HG03442 (cell line): ENCODE measurements around the gene PTPRT.
"Not testable (repeated sequence)": the region's sequence is repeated elsewhere in the genome, so short reads cannot be mapped to it uniquely, and the experiment has no call there.

ENCODE experiments used
- ATAC-seq: cut with Tn5 transposase; IDR thresholded peaks from one replicate; pipeline ENCODE4 v1.9.1; 2021; ENCODE audit warnings: mild to moderate bottlenecking, moderate library complexity; ENCODE audit not compliant: unreplicated experiment

PTPRT gene

GRCh38 chr20:42920776-42921175 is 268.9 kb downstream of the PTPRT start:
- no peak for ATAC-seq

GRCh38 chr20:42919316-42919715 is 270.4 kb downstream of the PTPRT start:
- no peak for ATAC-seq

DNA sequence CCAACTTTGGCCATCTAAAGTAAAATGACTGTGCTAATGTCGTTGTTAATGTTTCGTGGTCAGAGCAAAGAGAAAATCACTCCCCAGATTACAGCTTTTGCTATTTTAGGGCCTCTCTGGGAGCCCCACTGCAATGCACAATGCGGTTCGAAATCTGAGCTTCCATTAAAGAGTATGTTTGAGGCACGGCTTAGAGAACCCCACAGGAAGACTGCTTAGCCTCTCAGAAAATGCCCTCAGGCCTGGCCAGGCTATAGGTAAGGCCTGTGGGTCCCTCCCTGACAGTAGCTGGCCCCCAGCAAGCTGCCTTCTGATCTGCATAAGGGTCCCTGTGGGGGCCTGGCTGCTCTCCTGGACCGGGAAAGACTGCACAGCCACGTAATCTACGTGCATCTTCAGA is 274.6 kb downstream of the PTPRT start:
- ATAC-seq, result no peak

DNA sequence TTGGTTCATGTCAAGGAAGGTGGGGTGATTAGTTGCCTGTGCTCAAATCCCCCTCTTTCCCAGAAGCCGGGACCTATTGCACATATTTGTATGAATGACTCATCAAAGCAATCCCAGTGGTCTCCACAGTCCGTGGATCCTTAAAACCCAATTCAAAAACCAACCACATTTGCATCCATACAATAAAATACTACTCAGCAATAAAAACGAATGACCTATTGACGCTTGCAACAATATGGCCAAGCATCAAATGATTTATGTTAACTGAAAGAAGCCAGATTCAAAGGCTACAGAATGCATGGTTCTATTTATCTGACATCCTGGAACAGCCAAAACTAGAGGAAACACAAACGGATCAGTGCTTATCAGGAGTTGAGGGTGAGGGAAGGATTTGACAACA is 275.4 kb downstream of the PTPRT start:
- ATAC-seq, result no peak

DNA sequence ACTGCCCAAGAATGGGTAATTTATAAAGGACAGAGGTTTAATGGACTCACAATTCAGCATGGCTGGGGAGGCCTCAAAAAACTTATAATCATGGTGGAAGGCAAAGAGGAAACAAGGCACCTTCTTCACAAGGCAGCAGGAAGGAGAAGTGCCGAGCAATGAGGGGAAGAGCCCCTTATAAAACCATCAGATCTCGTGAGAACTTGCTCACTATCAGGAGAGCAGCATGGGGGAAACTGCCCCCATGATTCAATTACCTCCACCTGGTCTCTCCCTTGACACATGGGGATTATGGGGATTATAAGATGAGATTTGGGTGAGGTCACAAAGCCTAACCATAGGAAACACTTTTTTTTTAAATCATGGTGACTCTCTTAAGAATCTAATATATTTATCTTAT is 278.9 kb downstream of the PTPRT start:
- ATAC-seq, result not testable (repeated sequence)

DNA sequence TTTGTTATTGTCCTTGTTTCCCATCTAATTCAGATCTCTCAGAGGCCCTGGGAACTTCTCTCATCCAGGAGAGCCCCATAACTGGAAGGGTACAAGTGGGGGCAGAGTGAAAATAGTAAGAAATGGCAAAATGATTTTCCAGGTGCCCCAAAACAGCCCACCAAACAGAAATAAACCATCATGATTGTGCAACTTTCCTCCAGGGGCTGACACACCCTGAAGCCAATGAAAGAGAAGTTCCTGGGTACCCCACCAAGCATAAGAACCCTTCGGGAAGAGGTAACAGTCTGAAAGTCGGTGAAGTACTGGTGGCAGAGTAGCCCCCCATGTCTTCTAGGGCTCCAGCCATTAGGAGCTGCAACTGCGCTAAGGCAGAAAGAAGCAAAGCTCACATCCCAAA is 282.0 kb downstream of the PTPRT start:
- ATAC-seq, result no peak

GRCh38 chr20:42906120-42906519 is 283.6 kb downstream of the PTPRT start:
- no peak for ATAC-seq

GRCh38 chr20:42902509-42902908 is 287.2 kb downstream of the PTPRT start:
- no peak for ATAC-seq

- ATAC-seq, result no peak
Observed at GRCh38 chr20:42901689-42902440, 287.8 kb downstream of the PTPRT start.

DNA sequence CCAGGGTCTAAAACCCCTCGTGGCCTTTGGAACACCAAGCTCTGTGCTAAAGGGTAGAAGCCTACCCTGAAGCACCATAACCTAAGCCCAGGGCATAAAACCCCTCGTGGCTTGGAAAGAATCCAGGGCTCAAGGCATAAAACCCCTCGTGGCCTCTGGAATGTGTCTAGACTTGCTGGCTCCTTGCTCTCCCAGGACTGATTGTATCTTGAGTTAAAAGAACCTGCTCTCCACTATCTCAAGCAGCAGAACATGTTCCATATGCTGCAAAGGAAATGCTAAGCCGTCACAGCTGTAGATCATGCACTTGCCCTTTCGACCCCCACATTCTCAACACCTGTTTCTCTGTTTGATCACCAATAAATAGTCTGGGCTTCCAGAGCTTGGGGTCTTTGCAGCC is 288.9 kb downstream of the PTPRT start:
- not testable (repeated sequence) for ATAC-seq

DNA sequence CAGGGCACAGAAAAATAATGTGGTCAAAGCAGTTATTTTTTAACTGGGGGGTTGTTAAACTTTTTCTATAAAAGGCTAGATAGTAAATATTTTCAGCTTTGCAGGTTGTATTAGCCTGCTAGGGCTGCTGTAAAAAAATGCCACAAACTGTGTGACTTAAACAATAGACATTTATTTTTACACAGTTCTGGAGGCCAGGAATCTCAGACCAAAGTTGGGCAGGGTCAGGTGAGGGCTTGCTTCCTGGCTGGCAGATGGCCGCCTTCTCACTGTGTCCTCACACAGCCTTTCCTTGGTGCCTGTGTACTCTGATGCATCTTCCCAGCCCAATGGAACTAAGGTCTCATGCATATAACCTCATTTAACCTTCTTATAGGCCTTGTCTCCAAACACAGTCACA is 294.7 kb downstream of the PTPRT start:
- no peak for ATAC-seq

GRCh38 chr20:42894483-42894882 is 295.2 kb downstream of the PTPRT start:
- no peak for ATAC-seq

DNA sequence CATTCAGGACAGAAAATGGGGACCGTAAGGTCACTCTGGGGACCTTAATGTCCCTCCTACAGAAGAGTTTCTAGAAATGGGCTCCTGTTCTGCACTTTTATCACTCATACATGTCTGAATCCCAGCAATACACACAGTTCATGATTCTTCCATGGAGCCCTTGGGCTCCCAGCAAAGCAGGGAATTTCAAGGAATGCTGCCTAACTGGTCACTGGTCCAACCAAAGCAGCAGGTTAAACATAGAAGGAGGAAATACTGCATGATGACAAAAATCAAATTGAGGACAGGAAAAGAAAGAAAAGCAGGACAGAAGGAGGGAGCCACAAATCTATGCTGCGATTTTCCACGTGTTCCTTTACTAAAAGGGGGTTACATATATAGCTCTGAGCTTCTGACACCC is 300.2 kb downstream of the PTPRT start:
- ATAC-seq, result no peak

DNA sequence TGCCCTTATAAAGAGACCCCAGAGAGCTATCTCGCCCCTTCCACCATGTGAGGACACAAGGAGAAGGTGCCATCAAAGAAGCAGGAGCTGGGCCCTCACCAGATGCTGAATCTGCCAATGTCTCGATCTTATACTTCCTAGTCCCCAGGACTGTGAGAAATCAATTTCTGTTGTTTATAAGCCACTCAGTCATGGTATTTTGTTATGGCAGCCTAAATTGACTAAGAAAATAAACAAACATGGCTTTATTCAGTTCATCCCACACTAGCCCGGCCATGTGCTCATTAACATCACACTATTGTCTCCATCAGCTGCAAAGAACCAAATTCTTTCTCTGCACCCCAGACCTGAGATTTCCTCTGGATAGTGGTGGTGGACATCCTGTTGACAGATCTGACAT is 302.4 kb downstream of the PTPRT start:
- no peak for ATAC-seq

DNA sequence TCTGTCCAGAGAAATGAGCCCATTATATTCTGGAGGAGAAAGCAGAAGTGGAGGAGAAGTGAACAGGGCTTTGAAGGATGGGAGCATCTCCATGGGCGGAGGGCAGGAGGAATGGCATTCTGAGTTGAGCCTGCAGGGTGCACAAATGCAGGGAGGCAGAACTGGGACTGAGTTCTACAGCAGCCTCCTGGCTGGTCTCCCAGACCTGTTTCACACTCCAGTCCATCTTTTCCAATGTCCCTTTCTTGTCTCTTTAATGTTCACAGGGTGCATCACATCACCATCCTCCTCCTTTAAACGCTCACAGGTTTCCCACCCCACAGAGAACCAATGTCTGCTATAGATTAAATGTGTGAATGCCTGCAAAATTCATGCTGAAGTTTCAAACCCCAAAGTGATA is 302.9 kb downstream of the PTPRT start:
- ATAC-seq, result no peak

GRCh38 chr20:42886046-42886445 is 303.7 kb downstream of the PTPRT start:
- ATAC-seq, result no peak

DNA sequence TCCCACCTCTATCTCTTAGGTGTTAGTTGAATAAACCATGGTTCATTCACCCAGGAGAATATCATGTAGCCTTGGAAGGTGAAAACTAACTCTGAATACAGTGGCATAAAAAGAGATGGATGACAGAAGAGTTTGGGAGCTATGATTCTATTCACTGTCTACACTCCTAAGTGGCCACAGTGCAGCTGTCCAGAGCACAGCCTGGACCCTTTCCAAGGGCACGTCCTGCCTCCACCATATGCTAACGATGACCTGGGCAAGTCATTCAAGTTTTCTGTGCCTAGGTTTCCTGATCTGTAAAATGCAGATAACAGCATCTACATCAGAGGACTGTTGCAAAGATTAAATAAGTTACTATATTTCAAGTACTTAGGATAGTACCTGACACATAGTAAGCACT is 314.1 kb downstream of the PTPRT start:
- no peak for ATAC-seq

DNA sequence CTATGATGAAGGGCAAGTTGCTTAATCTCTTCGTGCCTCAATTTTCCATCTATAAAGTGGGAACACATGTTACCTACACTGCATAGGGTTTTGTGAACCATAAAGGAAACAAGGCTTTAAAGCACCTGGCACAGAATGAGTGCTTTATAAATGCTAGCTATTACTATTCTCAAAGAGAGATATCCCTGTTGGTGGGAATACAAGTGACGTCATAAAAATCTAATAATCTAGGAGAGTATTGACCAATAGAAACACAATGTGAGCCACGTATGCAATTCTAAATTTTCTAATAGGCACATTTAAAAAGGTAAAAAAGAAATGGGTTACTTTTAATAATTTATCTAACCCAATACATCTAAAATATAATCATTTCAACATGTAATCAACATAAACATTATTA is 316.4 kb downstream of the PTPRT start:
- ATAC-seq, result no peak

- ATAC-seq, result no peak
Observed at GRCh38 chr20:42864116-42864515, 325.6 kb downstream of the PTPRT start.

- ATAC-seq, result no peak
Observed at GRCh38 chr20:42862446-42862845, 327.3 kb downstream of the PTPRT start.

- no peak for ATAC-seq
Observed at GRCh38 chr20:42857446-42857845, 332.3 kb downstream of the PTPRT start.

GRCh38 chr20:42855896-42856295 is 333.8 kb downstream of the PTPRT start:
- no peak for ATAC-seq

GRCh38 chr20:42852691-42853090 is 337.0 kb downstream of the PTPRT start:
- no peak for ATAC-seq
